Fibroblast of skin of right quadriceps (primary cell): ENCODE data around the gene LRRFIP2.
"Not testable (repeated sequence)": the region's sequence is repeated elsewhere in the genome, so short reads cannot be mapped to it uniquely, and the experiment has no call there.

Experiments
- DNase-seq: peaks from one replicate; pipeline ENCODE4 v3.0.0-alpha.2; 2013

Gene LRRFIP2

DNA sequence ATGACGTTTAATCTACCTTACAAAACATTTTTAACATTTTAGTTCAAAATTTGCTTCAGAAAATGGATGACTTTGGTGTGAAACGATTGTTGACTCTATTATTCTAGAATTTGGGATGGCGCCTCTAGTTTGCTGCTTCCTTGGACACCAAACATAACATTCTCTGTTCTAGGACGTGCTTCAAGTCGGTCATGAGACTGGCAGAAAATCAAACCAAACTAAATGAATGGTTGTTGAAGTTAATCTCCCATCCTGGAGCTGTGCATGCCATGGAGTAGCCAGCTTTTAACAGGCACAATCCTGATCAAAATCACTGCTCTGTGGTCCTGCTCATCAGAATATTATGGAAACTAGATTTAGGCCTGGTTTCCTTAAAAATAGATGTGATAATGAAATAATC, 9.6 kb upstream of the LRRFIP2 start:
- DNase-seq, result no peak

GRCh38 chr3:37183375-37183831, 9.0 kb upstream of the LRRFIP2 start:
- DNase-seq, result peak; percentile 96

DNA sequence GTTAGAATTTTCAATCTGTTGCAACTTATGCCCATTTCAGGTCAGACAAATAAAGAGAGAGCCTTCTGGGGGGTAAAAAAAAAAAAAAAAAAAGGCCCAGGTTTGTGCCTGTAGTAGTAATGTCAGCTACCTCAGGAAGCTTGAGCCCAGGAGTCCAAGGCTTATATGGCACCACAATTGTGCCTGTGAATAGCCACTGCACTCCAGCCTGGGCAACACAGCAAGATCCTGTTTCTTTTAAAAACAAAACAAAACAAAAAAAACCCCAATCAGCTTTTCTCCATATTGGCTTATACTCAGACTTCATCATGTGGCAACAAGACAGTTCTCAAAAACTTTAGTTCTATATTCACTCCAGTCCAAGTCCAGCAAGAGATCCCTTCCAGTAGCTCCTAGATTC, 8.4 kb upstream of the LRRFIP2 start:
- DNase-seq, result no peak

DNA sequence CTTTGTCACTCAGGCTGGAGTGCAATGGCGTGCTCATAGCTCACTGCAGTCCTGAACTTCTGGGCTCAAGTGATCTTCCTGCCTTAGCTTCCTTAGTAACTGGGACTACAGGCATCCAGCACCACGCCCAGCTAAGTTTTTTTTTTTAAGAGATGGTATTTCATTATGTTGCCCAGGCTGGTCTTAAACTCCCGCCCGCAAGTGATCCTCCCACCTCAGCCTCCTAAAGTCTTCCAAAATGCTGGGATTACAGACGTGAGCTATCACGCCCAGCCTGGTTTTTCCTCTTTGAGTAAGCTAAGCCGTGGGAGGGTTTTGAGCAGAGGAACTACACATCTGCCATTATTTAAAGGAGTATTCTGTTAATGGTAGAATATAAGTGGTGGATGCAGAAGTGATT, 7.4 kb upstream of the LRRFIP2 start:
- peak; percentile 18 for DNase-seq

DNA sequence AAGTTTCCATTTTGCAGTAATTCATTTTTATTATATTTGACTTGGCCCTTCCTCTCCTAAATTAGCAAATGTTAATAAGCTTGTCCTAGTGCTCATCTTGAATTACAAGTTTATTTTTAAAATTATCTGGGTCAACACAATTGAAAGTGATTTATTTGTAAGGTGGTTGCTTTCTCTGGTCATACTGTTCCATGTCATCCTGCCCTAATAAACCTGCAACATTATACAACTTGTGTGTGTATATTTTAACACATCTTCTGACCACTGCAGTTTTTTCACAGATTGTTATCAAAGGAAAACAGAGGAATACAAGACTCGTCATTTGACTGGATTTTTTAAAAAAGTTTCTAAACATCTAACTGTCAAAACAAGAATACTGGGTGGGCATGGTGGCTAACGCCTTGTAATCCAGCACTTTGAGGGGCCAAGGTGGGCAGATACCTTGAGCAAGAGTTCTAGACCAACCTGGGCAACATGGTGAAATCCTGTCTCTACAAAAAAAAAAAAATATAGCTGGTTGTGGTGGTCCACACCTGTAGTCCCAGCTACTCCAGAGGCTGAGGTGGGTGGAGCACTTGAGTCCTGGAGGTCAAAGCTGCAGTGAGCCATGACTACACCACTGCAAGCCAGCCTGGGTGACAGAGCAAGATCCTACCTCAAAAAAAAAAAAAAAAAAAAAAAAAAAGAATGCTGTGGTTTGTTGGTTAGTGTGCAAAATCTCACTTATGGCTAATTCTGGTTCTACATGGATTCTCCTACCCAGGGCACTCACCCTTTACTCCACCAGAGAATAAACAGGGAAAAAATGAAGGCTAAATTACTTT, 5.0 kb upstream of the LRRFIP2 start:
- DNase-seq, result no peak

DNA sequence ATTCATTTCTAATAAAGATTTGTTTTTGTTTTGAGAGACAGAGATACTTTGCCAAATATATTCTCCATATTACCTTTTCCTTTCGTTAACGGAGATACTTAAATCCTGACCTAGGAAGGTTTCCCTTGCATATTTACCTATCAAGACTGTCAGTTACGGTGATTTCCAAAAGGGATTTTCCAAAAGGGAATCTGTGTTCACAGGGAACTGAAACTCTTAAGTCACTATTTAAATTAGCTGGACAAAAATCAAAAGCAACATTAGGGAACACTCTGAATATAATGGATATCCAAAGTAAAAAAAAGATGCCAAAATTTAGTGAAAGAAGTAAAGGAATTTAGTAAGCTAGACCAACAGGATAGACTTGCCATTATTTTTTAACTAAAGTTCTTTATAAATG, 576 bp downstream of the LRRFIP2 start:
- no peak for DNase-seq

GRCh38 chr3:37171144-37171543, 3.2 kb downstream of the LRRFIP2 start:
- no peak for DNase-seq

GRCh38 chr3:37170513-37170912, 3.9 kb downstream of the LRRFIP2 start:
- no peak for DNase-seq

GRCh38 chr3:37170060-37170459, 4.3 kb downstream of the LRRFIP2 start:
- no peak for DNase-seq

DNA sequence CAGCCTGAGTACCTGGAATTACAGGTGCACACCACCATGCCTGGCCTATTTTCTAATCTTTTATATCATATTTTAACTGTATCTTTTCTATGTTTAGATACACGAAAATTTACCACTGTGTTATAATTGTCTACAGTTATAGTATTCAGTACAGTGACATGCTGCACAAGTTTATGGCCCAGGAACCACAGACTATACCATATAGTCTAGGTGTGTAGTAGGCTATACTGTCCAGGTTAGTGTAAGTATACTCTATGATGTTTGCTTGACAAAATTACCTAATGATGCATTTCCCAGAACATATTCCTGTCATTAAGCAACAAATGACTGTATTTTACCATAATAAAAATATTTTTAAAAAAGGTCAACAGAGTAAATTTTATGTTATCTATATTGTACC, 5.5 kb downstream of the LRRFIP2 start:
- no peak for DNase-seq

GRCh38 chr3:37163262-37164015, 10.9 kb downstream of the LRRFIP2 start:
- peak; percentile 96 for DNase-seq

- no peak for DNase-seq
These were observed 11.7 kb downstream of the LRRFIP2 start for GRCh38 chr3:37162501-37163245.

DNA sequence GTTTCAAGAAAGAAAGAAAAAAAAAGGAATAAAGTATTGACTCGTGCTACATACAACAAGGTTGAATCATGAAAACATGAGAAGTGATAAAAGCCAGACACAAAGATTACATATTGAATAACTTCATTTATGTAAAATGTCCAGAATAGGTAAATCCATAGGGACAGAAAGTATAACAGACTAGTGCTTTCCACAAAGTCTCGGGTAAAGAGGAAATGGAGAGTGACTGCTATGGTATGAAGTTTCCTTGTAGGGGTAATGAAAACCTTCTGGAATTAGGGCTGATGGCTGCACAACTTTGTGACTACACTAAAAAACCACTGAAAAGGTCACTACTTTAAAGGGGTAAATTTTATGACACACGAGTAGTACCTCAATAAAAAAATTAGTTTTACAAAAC, 13.0 kb downstream of the LRRFIP2 start:
- DNase-seq, result peak; percentile 70

GRCh38 chr3:37155782-37156181, 18.6 kb downstream of the LRRFIP2 start:
- DNase-seq, result no peak

- DNase-seq, result no peak
These were observed 19.6 kb downstream of the LRRFIP2 start for GRCh38 chr3:37154668-37155314.

DNA sequence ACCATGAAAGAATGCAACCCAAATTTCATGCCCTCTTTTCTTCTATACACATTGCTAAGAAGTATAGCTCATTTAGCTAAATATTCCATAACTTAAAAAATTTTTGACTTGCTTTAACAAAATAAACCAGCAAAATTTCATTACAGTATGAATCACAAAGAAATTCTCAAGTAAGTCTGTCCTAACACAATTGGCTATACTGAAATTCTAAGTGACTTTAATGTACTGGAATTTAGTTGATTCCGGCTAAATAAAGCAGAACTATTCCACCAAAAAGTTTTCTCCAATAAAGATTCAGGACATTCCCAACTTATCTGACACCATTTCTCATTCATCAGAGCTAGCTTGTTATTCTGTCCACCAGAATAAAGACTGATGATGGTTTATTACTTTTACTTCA, 23.8 kb downstream of the LRRFIP2 start:
- DNase-seq, result no peak

DNA sequence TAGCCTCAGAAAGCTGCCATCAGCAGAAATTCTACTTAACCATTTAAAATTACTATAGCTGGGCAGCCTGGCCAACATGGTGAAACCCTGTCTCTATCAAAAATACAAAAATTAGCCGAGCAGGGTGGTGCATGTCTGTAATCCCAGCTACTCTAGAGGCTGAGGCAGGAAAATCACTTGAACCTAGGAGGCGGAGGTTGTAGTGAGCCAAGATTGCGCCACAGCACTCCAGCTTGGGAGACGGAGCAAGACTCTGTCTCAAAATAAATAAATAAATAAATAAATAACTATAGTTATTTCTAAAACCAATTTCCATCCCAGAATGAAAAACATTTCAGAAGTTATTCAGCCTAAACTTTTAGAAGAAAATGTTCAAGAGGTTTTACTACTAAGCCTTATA, 25.1 kb downstream of the LRRFIP2 start:
- no peak for DNase-seq

DNA sequence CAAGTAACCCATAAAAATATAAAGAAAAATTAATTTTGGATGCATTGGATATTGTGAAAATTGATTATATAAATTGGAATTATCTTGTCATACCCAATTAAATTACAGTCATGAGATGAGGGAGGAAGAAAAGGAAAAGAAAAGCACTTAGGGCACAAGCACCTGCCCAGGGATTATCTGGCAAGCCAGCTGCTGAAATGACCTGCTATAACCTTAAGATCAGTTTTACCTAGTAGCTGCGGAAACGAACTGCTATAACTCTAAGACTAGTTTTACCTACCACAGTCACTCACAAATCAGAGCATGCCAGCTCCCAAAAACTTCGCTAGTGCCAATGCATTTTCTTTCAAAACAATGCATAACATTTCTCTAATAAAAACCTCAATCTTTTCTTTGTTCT, 26.2 kb downstream of the LRRFIP2 start:
- no peak for DNase-seq

DNA sequence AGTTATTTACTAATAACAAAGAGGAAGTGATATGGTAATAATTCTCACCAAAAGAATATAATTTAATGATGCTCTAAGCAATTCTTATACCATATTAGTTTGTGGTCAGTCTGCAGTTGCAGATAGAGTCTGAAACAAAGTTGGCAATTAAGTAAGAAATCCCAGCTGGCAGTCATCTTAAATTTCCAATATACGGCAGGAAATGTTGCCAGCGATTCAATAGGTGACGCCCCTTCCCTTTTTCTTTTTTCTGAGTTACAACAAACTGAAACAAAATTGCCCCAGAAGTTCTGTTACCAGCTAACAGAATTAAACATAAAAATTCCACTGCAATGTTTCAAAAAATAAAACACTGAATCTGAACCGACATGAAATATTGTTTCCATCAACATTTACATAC, 26.7 kb downstream of the LRRFIP2 start:
- DNase-seq, result no peak

- not testable (repeated sequence) for DNase-seq
These were observed 27.5 kb downstream of the LRRFIP2 start for GRCh38 chr3:37146927-37147326.

DNA sequence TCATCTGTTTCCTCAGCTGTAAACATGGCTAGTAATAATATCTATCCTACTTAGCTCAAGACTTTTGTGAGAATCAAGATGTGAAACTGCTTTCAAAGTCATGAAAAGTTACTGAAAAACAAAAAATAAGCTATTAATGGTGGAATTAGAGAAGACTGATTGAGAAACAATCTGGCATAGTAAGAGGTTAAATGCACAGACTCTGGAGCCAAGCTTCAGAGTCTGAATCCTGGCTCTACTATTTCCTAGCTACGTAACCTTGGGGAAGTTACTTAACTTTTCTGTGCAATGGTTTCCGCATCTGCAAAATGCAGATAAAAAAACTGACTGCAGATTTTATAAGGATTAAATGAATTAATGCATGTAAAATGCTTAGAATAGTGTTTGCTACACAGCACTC, 28.8 kb downstream of the LRRFIP2 start:
- no peak for DNase-seq

DNA sequence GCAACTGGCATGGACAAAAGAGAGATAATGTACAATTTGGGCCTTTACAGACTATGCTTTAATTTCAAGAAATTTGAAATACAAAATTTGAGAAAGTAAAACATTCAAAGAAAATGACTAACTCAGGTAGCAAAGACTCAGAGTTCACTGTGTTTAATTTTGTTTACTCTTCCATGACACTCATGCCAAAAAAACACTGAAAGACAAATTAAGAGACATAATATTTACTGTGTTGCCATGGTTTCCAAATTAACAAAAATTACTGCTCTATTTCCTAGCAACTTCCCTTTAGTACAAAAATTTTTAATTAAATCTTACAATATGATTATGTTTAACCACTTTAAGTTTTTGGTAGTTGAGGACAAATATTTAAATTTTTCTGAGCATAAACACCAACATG, 29.6 kb downstream of the LRRFIP2 start:
- no peak for DNase-seq

GRCh38 chr3:37143821-37144220, 30.6 kb downstream of the LRRFIP2 start:
- DNase-seq, result no peak
